Measurements from ENCODE around the gene CACNA2D3. TPM values are rescaled to one million over a fixed set of nuclear protein-coding genes. Genes with fewer than 3 reads are reported as not detected.

CACNA2D3 gene
- total RNA-seq, 2 donors from 2014 or later = 1.1 to 5.9 TPM

GRCh38 chr3:54900838-54901591 is 778.7 kb downstream of the CACNA2D3 start:
- H3K4me1 ChIP-seq (replicated peaks) = no peaks in the 10 kb centered on the region
- H3K27me3 ChIP-seq (replicated peaks; ENCODE audit: insufficient read depth) = no peaks in the 10 kb centered on the region
- H3K4me3 ChIP-seq = no peak overlapping the region
- DNase-seq (ENCODE audit: low spot score) = no peak
- 71% methylated on average over 8 of the region's 8 CpGs for WGBS
- intact Hi-C loops (cut with DNase I) = no loop called here
- no peaks in the 10 kb centered on the region for H3K9me3 ChIP-seq
- no peaks in the 10 kb centered on the region for H3K36me3 ChIP-seq
- TF ChIP-seq POLR2AphosphoS5 (IDR thresholded peaks at IDR 0.05) (no peak), POLR2A (IDR thresholded peaks at IDR 0.05) (no peak)
- TF ChIP-seq, protein P1, sequence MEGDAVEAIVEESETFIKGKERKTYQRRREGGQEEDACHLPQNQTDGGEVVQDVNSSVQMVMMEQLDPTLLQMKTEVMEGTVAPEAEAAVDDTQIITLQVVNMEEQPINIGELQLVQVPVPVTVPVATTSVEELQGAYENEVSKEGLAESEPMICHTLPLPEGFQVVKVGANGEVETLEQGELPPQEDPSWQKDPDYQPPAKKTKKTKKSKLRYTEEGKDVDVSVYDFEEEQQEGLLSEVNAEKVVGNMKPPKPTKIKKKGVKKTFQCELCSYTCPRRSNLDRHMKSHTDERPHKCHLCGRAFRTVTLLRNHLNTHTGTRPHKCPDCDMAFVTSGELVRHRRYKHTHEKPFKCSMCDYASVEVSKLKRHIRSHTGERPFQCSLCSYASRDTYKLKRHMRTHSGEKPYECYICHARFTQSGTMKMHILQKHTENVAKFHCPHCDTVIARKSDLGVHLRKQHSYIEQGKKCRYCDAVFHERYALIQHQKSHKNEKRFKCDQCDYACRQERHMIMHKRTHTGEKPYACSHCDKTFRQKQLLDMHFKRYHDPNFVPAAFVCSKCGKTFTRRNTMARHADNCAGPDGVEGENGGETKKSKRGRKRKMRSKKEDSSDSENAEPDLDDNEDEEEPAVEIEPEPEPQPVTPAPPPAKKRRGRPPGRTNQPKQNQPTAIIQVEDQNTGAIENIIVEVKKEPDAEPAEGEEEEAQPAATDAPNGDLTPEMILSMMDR (IDR thresholded peaks at IDR 0.05) = no peak
- H3K27ac ChIP-seq = no peak overlapping the region

GRCh38 chr3:54901906-54902685 is 779.7 kb downstream of the CACNA2D3 start:
- no peaks in the 10 kb centered on the region for H3K27me3 ChIP-seq (replicated peaks; ENCODE audit: insufficient read depth)
- H3K36me3 ChIP-seq = no peaks in the 10 kb centered on the region
- H3K27ac ChIP-seq = no peak overlapping the region
- TF ChIP-seq POLR2A (IDR thresholded peaks at IDR 0.05) (no peak), POLR2AphosphoS5 (IDR thresholded peaks at IDR 0.05) (no peak)
- TF ChIP-seq, protein P1 (IDR thresholded peaks at IDR 0.05) = no peak
- DNase-seq (ENCODE audit: low spot score) = no peak
- intact Hi-C loops (cut with DNase I) = no loop called here
- 79% methylated on average over 4 of the region's 4 CpGs for WGBS
- H3K4me3 ChIP-seq = no peak overlapping the region
- no peaks in the 10 kb centered on the region for H3K4me1 ChIP-seq (replicated peaks)
- no peaks in the 10 kb centered on the region for H3K9me3 ChIP-seq

DNA sequence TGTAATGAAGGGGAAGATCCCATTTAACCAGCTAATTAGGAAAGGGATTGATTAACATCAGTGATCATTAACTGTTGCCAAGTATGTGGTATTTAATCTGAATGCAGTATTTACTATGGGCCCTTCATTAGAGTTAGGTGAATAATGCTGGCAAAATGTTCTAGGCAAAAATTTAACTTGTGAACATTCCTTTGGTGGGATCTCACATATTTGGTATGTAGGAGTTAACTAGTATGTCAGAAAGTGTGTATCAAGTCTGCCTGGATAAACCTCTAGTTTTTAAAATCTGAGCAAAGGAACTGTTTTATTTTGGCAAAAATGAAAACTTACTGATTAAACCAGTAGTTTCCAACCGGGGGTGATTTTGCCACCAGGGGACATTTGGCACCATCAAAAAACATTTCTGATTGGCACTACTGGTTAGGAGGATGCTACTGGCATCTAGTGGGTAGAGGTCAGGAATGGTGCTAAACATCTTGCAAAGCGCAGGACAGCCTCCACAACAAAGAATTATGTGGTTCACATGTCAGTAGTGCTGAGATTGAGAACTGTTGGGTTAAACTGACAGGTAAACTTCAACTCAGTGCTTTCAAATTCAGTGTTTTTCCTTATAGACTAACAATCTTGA is 783.0 kb downstream of the CACNA2D3 start:
- Histone ChIP-seq H3K4me3 (no peak overlapping the region), H3K27ac (no peak overlapping the region)
- TF ChIP-seq, protein P1 (IDR thresholded peaks at IDR 0.05) = no peak
- TF ChIP-seq POLR2AphosphoS5 (IDR thresholded peaks at IDR 0.05) (no peak), POLR2A (IDR thresholded peaks at IDR 0.05) (no peak)

DNA sequence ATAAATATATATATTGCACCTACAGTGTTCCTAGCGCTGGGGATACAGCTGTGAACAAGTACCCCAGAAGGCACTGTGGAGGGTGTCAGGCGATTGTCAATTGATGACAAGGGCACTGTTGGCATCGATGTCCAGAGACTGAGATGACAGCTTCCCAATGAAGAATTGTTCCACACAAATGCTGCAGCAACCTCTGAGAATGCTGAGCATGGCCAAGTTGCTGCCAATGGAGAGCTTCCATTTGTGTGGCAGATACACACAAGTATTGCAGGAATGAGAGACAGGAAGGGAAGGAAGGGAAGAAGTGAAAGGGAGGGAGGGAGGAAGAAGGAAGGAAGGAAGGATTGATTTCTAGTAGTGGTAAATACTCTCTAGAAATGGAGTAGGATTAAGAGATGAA is 783.6 kb downstream of the CACNA2D3 start:
- no peaks in the 10 kb centered on the region for H3K4me1 ChIP-seq (replicated peaks)
- no peak overlapping the region for H3K4me3 ChIP-seq
- no peak for TF ChIP-seq POLR2A (IDR thresholded peaks at IDR 0.05)
- TF ChIP-seq, protein P1 (IDR thresholded peaks at IDR 0.05) = no peak
- no peak for TF ChIP-seq POLR2AphosphoS5 (IDR thresholded peaks at IDR 0.05)
- no peak overlapping the region for H3K27ac ChIP-seq
- 98% methylated on average over 3 of the region's 3 CpGs for WGBS
- intact Hi-C loops (cut with DNase I) = no loop called here
- H3K36me3 ChIP-seq = no peaks in the 10 kb centered on the region
- no peak for DNase-seq (ENCODE audit: low spot score)
- H3K9me3 ChIP-seq = no peaks in the 10 kb centered on the region
- H3K27me3 ChIP-seq (replicated peaks; ENCODE audit: insufficient read depth) = no peaks in the 10 kb centered on the region

More for the DNA sequence above, 783.0 kb downstream of the CACNA2D3 start:
- DNase-seq (ENCODE audit: low spot score) = no peak
- intact Hi-C loops (cut with DNase I) = no loop called here
- no peaks in the 10 kb centered on the region for H3K4me1 ChIP-seq (replicated peaks)
- no peaks in the 10 kb centered on the region for H3K27me3 ChIP-seq (replicated peaks; ENCODE audit: insufficient read depth)
- no peaks in the 10 kb centered on the region for H3K9me3 ChIP-seq
- H3K36me3 ChIP-seq = no peaks in the 10 kb centered on the region
- 61% methylated on average over 2 of the region's 2 CpGs for WGBS
